Measurements from ENCODE around the gene PPIL6.

The PPIL6 gene

GRCh38 chr6:109449795-109450673, 9.6 kb upstream of the PPIL6 start:
- Histone ChIP-seq H3K18ac (ENCODE audit: low read length) (no peak overlapping the region), H3K4me3 (ENCODE audit: low read length) (no peak overlapping the region), H4K8ac (ENCODE audit: low read depth, low read length) (no peak overlapping the region), H3K56ac (ENCODE audit: low read length) (no peak overlapping the region), H3K79me2 (ENCODE audit: control insufficient read depth, insufficient read depth, low read length) (no peaks in the 10 kb centered on the region), H4K5ac (ENCODE audit: low read length) (no peak overlapping the region), H3K27ac (ENCODE audit: low read depth, low read length) (no peak overlapping the region), H2BK5ac (ENCODE audit: low read length) (no peak overlapping the region), H2BK15ac (replicated peaks; ENCODE audit: low read depth) (no peak overlapping the region), H2BK120ac (ENCODE audit: low read depth, low read length) (no peak overlapping the region), H3K23ac (ENCODE audit: low read length) (no peak overlapping the region), H3K36me3 (ENCODE audit: control insufficient read depth, insufficient read depth, low read length) (peaks cover 7% of the 10 kb centered on the region), H3K4me1 (ENCODE audit: control insufficient read depth, low read depth, low read length) (peaks cover 2% of the 10 kb centered on the region), H3K9ac (ENCODE audit: low read length) (no peak overlapping the region), H3K4ac (ENCODE audit: low read depth, low read length) (no peak overlapping the region), H3K27me3 (ENCODE audit: insufficient read depth, low read length, poor library complexity) (no peaks in the 10 kb centered on the region), H3K79me1 (ENCODE audit: low read length) (no peaks in the 10 kb centered on the region), H2AK5ac (ENCODE audit: low read length) (no peak overlapping the region), H3K4me2 (ENCODE audit: low read length) (no peak overlapping the region)
- no CpG with 5 or more reads among the region's 16 CpGs for WGBS (ENCODE audit: extremely low coverage, insufficient coverage, low lambda C conversion rate)
- no peak for DNase-seq

GRCh38 chr6:109449064-109449794, 8.8 kb upstream of the PPIL6 start:
- no peak overlapping the region for H2BK15ac ChIP-seq (replicated peaks; ENCODE audit: low read depth)
- WGBS (ENCODE audit: extremely low coverage, insufficient coverage, low lambda C conversion rate), result no CpG with 5 or more reads among the region's 19 CpGs

GRCh38 chr6:109448615-109449014, 8.2 kb upstream of the PPIL6 start:
- no peak overlapping the region for H4K5ac ChIP-seq (ENCODE audit: low read length)
- H3K36me3 ChIP-seq (ENCODE audit: control insufficient read depth, insufficient read depth, low read length), result peaks cover 13% of the 10 kb centered on the region
- DNase-seq, result no peak
- H3K18ac ChIP-seq (ENCODE audit: low read length), result no peak overlapping the region
- no peak overlapping the region for H3K9ac ChIP-seq (ENCODE audit: low read length)
- no peaks in the 10 kb centered on the region for H3K27me3 ChIP-seq (ENCODE audit: insufficient read depth, low read length, poor library complexity)
- no peak overlapping the region for H3K4ac ChIP-seq (ENCODE audit: low read depth, low read length)
- H3K4me2 ChIP-seq (ENCODE audit: low read length), result no peak overlapping the region
- H3K4me1 ChIP-seq (ENCODE audit: control insufficient read depth, low read depth, low read length), result no peaks in the 10 kb centered on the region
- H3K79me1 ChIP-seq (ENCODE audit: low read length), result no peaks in the 10 kb centered on the region
- H3K79me2 ChIP-seq (ENCODE audit: control insufficient read depth, insufficient read depth, low read length), result no peaks in the 10 kb centered on the region
- H4K8ac ChIP-seq (ENCODE audit: low read depth, low read length), result no peak overlapping the region
- no peak overlapping the region for H3K27ac ChIP-seq (ENCODE audit: low read depth, low read length)
- H3K23ac ChIP-seq (ENCODE audit: low read length), result no peak overlapping the region
- no peak overlapping the region for H3K4me3 ChIP-seq (ENCODE audit: low read length)
- no peak overlapping the region for H2AK5ac ChIP-seq (ENCODE audit: low read length)
- H2BK120ac ChIP-seq (ENCODE audit: low read depth, low read length), result no peak overlapping the region
- WGBS (ENCODE audit: extremely low coverage, insufficient coverage, low lambda C conversion rate), result no CpG with 5 or more reads among the region's 7 CpGs
- no peak overlapping the region for H3K56ac ChIP-seq (ENCODE audit: low read length)
- no peak overlapping the region for H2BK5ac ChIP-seq (ENCODE audit: low read length)
- no peak overlapping the region for H2BK15ac ChIP-seq (replicated peaks; ENCODE audit: low read depth)

More at GRCh38 chr6:109449064-109449794, 8.8 kb upstream of the PPIL6 start:
- H3K4me1 ChIP-seq (ENCODE audit: control insufficient read depth, low read depth, low read length), result no peaks in the 10 kb centered on the region
- H4K5ac ChIP-seq (ENCODE audit: low read length), result no peak overlapping the region
- no peak overlapping the region for H2AK5ac ChIP-seq (ENCODE audit: low read length)
- H3K79me2 ChIP-seq (ENCODE audit: control insufficient read depth, insufficient read depth, low read length), result no peaks in the 10 kb centered on the region
- H4K8ac ChIP-seq (ENCODE audit: low read depth, low read length), result no peak overlapping the region
- H3K27ac ChIP-seq (ENCODE audit: low read depth, low read length), result no peak overlapping the region
- no peak overlapping the region for H3K9ac ChIP-seq (ENCODE audit: low read length)
- H3K56ac ChIP-seq (ENCODE audit: low read length), result no peak overlapping the region
- H3K23ac ChIP-seq (ENCODE audit: low read length), result no peak overlapping the region
- no peak overlapping the region for H3K4me3 ChIP-seq (ENCODE audit: low read length)
- no peak overlapping the region for H3K4ac ChIP-seq (ENCODE audit: low read depth, low read length)
- no peak overlapping the region for H2BK5ac ChIP-seq (ENCODE audit: low read length)
- no peak overlapping the region for H2BK120ac ChIP-seq (ENCODE audit: low read depth, low read length)
- no peaks in the 10 kb centered on the region for H3K79me1 ChIP-seq (ENCODE audit: low read length)
- no peak overlapping the region for H3K4me2 ChIP-seq (ENCODE audit: low read length)
- peaks cover 13% of the 10 kb centered on the region for H3K36me3 ChIP-seq (ENCODE audit: control insufficient read depth, insufficient read depth, low read length)
- no peak overlapping the region for H3K18ac ChIP-seq (ENCODE audit: low read length)
- DNase-seq, result no peak
- no peaks in the 10 kb centered on the region for H3K27me3 ChIP-seq (ENCODE audit: insufficient read depth, low read length, poor library complexity)

GRCh38 chr6:109447878-109448555, 7.6 kb upstream of the PPIL6 start:
- no peak overlapping the region for H3K9ac ChIP-seq (ENCODE audit: low read length)
- H2BK15ac ChIP-seq (replicated peaks; ENCODE audit: low read depth), result no peak overlapping the region
- no CpG with 5 or more reads among the region's 8 CpGs for WGBS (ENCODE audit: extremely low coverage, insufficient coverage, low lambda C conversion rate)
- no peak overlapping the region for H2AK5ac ChIP-seq (ENCODE audit: low read length)
- DNase-seq, result peak; percentile 39
- no peaks in the 10 kb centered on the region for H3K79me1 ChIP-seq (ENCODE audit: low read length)
- no peak overlapping the region for H3K4me3 ChIP-seq (ENCODE audit: low read length)
- H3K27ac ChIP-seq (ENCODE audit: low read depth, low read length), result no peak overlapping the region
- H3K4me1 ChIP-seq (ENCODE audit: control insufficient read depth, low read depth, low read length), result no peaks in the 10 kb centered on the region
- no peaks in the 10 kb centered on the region for H3K27me3 ChIP-seq (ENCODE audit: insufficient read depth, low read length, poor library complexity)
- no peak overlapping the region for H3K23ac ChIP-seq (ENCODE audit: low read length)
- H3K56ac ChIP-seq (ENCODE audit: low read length), result no peak overlapping the region
- no peak overlapping the region for H2BK5ac ChIP-seq (ENCODE audit: low read length)
- H4K5ac ChIP-seq (ENCODE audit: low read length), result no peak overlapping the region
- no peaks in the 10 kb centered on the region for H3K79me2 ChIP-seq (ENCODE audit: control insufficient read depth, insufficient read depth, low read length)
- no peak overlapping the region for H4K8ac ChIP-seq (ENCODE audit: low read depth, low read length)
- no peak overlapping the region for H3K4me2 ChIP-seq (ENCODE audit: low read length)
- peaks cover 14% of the 10 kb centered on the region for H3K36me3 ChIP-seq (ENCODE audit: control insufficient read depth, insufficient read depth, low read length)
- H3K18ac ChIP-seq (ENCODE audit: low read length), result no peak overlapping the region
- no peak overlapping the region for H2BK120ac ChIP-seq (ENCODE audit: low read depth, low read length)
- H3K4ac ChIP-seq (ENCODE audit: low read depth, low read length), result no peak overlapping the region

- H3K4ac ChIP-seq (ENCODE audit: low read depth, low read length), result no peak overlapping the region
- no peak overlapping the region for H3K18ac ChIP-seq (ENCODE audit: low read length)
- no peaks in the 10 kb centered on the region for H3K27me3 ChIP-seq (ENCODE audit: insufficient read depth, low read length, poor library complexity)
- DNase-seq, result no peak
- no peak overlapping the region for H2BK15ac ChIP-seq (replicated peaks; ENCODE audit: low read depth)
- H3K27ac ChIP-seq (ENCODE audit: low read depth, low read length), result no peak overlapping the region
- no peak overlapping the region for H4K5ac ChIP-seq (ENCODE audit: low read length)
- H3K36me3 ChIP-seq (ENCODE audit: control insufficient read depth, insufficient read depth, low read length), result peaks cover 14% of the 10 kb centered on the region
- no CpG with 5 or more reads among the region's 10 CpGs for WGBS (ENCODE audit: extremely low coverage, insufficient coverage, low lambda C conversion rate)
- H4K8ac ChIP-seq (ENCODE audit: low read depth, low read length), result no peak overlapping the region
- no peak overlapping the region for H3K9ac ChIP-seq (ENCODE audit: low read length)
- no peak overlapping the region for H3K4me3 ChIP-seq (ENCODE audit: low read length)
- no peak overlapping the region for H2BK120ac ChIP-seq (ENCODE audit: low read depth, low read length)
- H3K4me2 ChIP-seq (ENCODE audit: low read length), result no peak overlapping the region
- H2BK5ac ChIP-seq (ENCODE audit: low read length), result no peak overlapping the region
- H3K56ac ChIP-seq (ENCODE audit: low read length), result no peak overlapping the region
- H3K23ac ChIP-seq (ENCODE audit: low read length), result no peak overlapping the region
- H3K4me1 ChIP-seq (ENCODE audit: control insufficient read depth, low read depth, low read length), result peaks cover 2% of the 10 kb centered on the region
- H2AK5ac ChIP-seq (ENCODE audit: low read length), result no peak overlapping the region
- H3K79me1 ChIP-seq (ENCODE audit: low read length), result no peaks in the 10 kb centered on the region
- no peaks in the 10 kb centered on the region for H3K79me2 ChIP-seq (ENCODE audit: control insufficient read depth, insufficient read depth, low read length)
Measured at GRCh38 chr6:109447087-109447486, 6.7 kb upstream of the PPIL6 start.

All from mesendoderm (in vitro differentiated cells).